ENCODE results near the gene IQCK.

The IQCK gene

GRCh38 chr16:19810817-19811731, 93.0 kb downstream of the IQCK start:
- Histone ChIP-seq H3K36me3 (ENCODE audit: control insufficient read depth, low read length) (no peaks in the 10 kb centered on the region), H3K9me3 (ENCODE audit: control insufficient read depth, insufficient read depth, low read length) (no peaks in the 10 kb centered on the region), H4K20me1 (ENCODE audit: control insufficient read depth, insufficient read depth, low read depth, low read length) (no peaks in the 10 kb centered on the region), H3F3A (ENCODE audit: control insufficient read depth, insufficient read depth) (no peaks in the 10 kb centered on the region), H3K27me3 (ENCODE audit: control insufficient read depth, low read length) (peaks cover 3% of the 10 kb centered on the region), H3K4me3 (ENCODE audit: low read length) (no peak overlapping the region), H3K4me1 (ENCODE audit: control insufficient read depth, low read length) (no peaks in the 10 kb centered on the region), H3K79me2 (ENCODE audit: control insufficient read depth, low read length) (no peaks in the 10 kb centered on the region), H3K4me2 (ENCODE audit: low read length) (no peak overlapping the region), H3K27ac (ENCODE audit: low read depth, low read length) (no peak overlapping the region), H3K9me2 (replicated peaks; ENCODE audit: control insufficient read depth, low read length) (no peaks in the 10 kb centered on the region)
- no peak for TF ChIP-seq CTCF (IDR thresholded peaks at IDR 0.05; ENCODE audit: low read depth, low read length, poor library complexity, severe bottlenecking)
- TF ChIP-seq EZH2phosphoT487 (IDR thresholded peaks at IDR 0.05; ENCODE audit: borderline replicate concordance, low read length): no peak

- no peak for TF ChIP-seq EZH2phosphoT487 (IDR thresholded peaks at IDR 0.05; ENCODE audit: borderline replicate concordance, low read length)
- no peak for TF ChIP-seq CTCF (IDR thresholded peaks at IDR 0.05; ENCODE audit: low read depth, low read length, poor library complexity, severe bottlenecking)
- Histone ChIP-seq H3K27ac (ENCODE audit: low read depth, low read length) (no peak overlapping the region), H3K27me3 (ENCODE audit: control insufficient read depth, low read length) (peaks cover 3% of the 10 kb centered on the region), H3K4me2 (ENCODE audit: low read length) (no peak overlapping the region), H3K4me1 (ENCODE audit: control insufficient read depth, low read length) (no peaks in the 10 kb centered on the region), H3K9me2 (replicated peaks; ENCODE audit: control insufficient read depth, low read length) (no peaks in the 10 kb centered on the region), H3F3A (ENCODE audit: control insufficient read depth, insufficient read depth) (no peaks in the 10 kb centered on the region), H3K79me2 (ENCODE audit: control insufficient read depth, low read length) (no peaks in the 10 kb centered on the region), H3K4me3 (ENCODE audit: low read length) (no peak overlapping the region), H4K20me1 (ENCODE audit: control insufficient read depth, insufficient read depth, low read depth, low read length) (no peaks in the 10 kb centered on the region), H3K36me3 (ENCODE audit: control insufficient read depth, low read length) (no peaks in the 10 kb centered on the region), H3K9me3 (ENCODE audit: control insufficient read depth, insufficient read depth, low read length) (no peaks in the 10 kb centered on the region)
Measured at GRCh38 chr16:19812986-19813385, 94.9 kb downstream of the IQCK start.

- Histone ChIP-seq H3K9me2 (replicated peaks; ENCODE audit: control insufficient read depth, low read length) (no peaks in the 10 kb centered on the region), H3K79me2 (ENCODE audit: control insufficient read depth, low read length) (no peaks in the 10 kb centered on the region), H3K4me2 (ENCODE audit: low read length) (no peak overlapping the region), H3K36me3 (ENCODE audit: control insufficient read depth, low read length) (no peaks in the 10 kb centered on the region), H3K4me1 (ENCODE audit: control insufficient read depth, low read length) (no peaks in the 10 kb centered on the region), H4K20me1 (ENCODE audit: control insufficient read depth, insufficient read depth, low read depth, low read length) (no peaks in the 10 kb centered on the region), H3K27ac (ENCODE audit: low read depth, low read length) (no peak overlapping the region), H3K9me3 (ENCODE audit: control insufficient read depth, insufficient read depth, low read length) (no peaks in the 10 kb centered on the region), H3F3A (ENCODE audit: control insufficient read depth, insufficient read depth) (no peaks in the 10 kb centered on the region), H3K4me3 (ENCODE audit: low read length) (no peak overlapping the region), H3K27me3 (ENCODE audit: control insufficient read depth, low read length) (peaks cover 3% of the 10 kb centered on the region)
- TF ChIP-seq CTCF (IDR thresholded peaks at IDR 0.05; ENCODE audit: low read depth, low read length, poor library complexity, severe bottlenecking): no peak
- no peak for TF ChIP-seq EZH2phosphoT487 (IDR thresholded peaks at IDR 0.05; ENCODE audit: borderline replicate concordance, low read length)
Measured at GRCh38 chr16:19815418-19815817, 97.3 kb downstream of the IQCK start.

Data from DOHH2 (cell line).